ENCODE measurements around the gene KCNMA1. TPM values are rescaled to one million over a fixed set of nuclear protein-coding genes. Genes with fewer than 3 reads are reported as not detected.
"Not testable (repeated sequence)": the region's sequence is repeated elsewhere in the genome, so short reads cannot be mapped to it uniquely, and the experiment has no call there.

Gene KCNMA1
- total RNA-seq, 4 donors from 2014 or later: 68.4 to 170 (median 119) TPM

DNA sequence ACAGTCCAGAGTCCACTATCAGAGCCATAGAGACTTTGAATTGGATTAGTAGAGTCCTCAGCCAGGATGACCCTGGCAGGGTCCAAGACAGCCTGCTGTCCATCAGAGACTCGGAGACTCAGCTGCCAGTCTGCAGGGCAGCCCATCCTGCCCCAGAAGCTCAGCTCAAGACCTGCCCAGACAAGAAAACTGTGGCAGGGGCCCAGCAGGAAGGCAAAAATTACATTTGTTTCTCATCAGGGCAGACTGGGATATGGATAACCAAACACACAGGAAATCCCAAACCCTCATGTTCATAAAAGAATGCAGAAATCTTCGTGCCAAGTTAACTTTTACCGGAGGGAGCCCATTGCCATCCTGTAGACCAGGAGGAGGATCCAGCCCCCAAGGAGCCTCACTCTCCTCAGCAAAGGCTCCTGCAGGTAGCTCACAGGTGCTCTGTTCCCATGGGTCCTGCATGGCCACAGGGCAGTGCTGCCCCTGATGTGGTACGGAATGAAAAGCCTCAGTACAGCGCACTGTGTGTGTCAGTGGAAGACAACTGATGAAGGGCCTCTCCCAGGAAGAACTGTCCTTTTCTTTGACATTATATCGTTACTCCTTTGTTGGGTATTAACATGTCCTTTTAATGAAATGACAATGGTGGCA lies 222.2 kb downstream of the KCNMA1 start:
- intact Hi-C loops (cut with DNase I; ENCODE audit: low total_unique reads) (no loop called here), in situ Hi-C loops (cut with MboI; ENCODE audit: low pct_ligation_motif_present in 1 of 4, low pct_unique_long_range_greater_than_20kb in 1 of 4, low sequenced_read_pairs in 3 of 4) (loop anchor here in 1 of 4 donors (25.0 kb wide), 1 partner anchor 222 kb away; the partner anchor contains the start of gene KCNMA1)
- Histone ChIP-seq H3K27me3 (no peaks in the 10 kb centered on the region), H3K9me3 (no peaks in the 10 kb centered on the region), H3K4me1 (peaks cover 14 to 33% (median 30%) of the 10 kb centered on the region in 4 donors), H3K36me3 (no peaks in the 10 kb centered on the region), H3K27ac (peak overlapping the region in 2 of 4 donors; percentile 67 to 74), H3K4me3 (no peak overlapping the region)
- TF ChIP-seq POLR2A (IDR thresholded peaks at IDR 0.05) (no peak), POLR2AphosphoS5 (IDR thresholded peaks at IDR 0.05) (no peak), EP300 (IDR thresholded peaks at IDR 0.05; ENCODE audit: low read depth) (no peak)
- TF ChIP-seq, protein P1, sequence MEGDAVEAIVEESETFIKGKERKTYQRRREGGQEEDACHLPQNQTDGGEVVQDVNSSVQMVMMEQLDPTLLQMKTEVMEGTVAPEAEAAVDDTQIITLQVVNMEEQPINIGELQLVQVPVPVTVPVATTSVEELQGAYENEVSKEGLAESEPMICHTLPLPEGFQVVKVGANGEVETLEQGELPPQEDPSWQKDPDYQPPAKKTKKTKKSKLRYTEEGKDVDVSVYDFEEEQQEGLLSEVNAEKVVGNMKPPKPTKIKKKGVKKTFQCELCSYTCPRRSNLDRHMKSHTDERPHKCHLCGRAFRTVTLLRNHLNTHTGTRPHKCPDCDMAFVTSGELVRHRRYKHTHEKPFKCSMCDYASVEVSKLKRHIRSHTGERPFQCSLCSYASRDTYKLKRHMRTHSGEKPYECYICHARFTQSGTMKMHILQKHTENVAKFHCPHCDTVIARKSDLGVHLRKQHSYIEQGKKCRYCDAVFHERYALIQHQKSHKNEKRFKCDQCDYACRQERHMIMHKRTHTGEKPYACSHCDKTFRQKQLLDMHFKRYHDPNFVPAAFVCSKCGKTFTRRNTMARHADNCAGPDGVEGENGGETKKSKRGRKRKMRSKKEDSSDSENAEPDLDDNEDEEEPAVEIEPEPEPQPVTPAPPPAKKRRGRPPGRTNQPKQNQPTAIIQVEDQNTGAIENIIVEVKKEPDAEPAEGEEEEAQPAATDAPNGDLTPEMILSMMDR (IDR thresholded peaks at IDR 0.05): no peak
- 86% methylated on average over 6 of the region's 6 CpGs; no CpG with 5 or more reads in 1 of the 2 donors for WGBS, 2 donors (ENCODE audit: low coverage in 1 of 2)
- no peak for DNase-seq

- DNase-seq: no peak
- H3K4me3 ChIP-seq: no peak overlapping the region
- no peaks in the 10 kb centered on the region for H3K27me3 ChIP-seq
- no peaks in the 10 kb centered on the region for H3K36me3 ChIP-seq
- no peak for TF ChIP-seq POLR2A (IDR thresholded peaks at IDR 0.05)
- TF ChIP-seq, protein P1 (IDR thresholded peaks at IDR 0.05): no peak
- no peak for TF ChIP-seq EP300 (IDR thresholded peaks at IDR 0.05; ENCODE audit: low read depth)
- TF ChIP-seq POLR2AphosphoS5 (IDR thresholded peaks at IDR 0.05): no peak
- in situ Hi-C loops (cut with MboI; ENCODE audit: low pct_ligation_motif_present in 1 of 4, low pct_unique_long_range_greater_than_20kb in 1 of 4, low sequenced_read_pairs in 3 of 4): loop anchor here in 1 of 4 donors (25.0 kb wide), 1 partner anchor 224 kb away; the partner anchor contains the start of gene KCNMA1
- 86% methylated on average over 7 of the region's 7 CpGs; no CpG with 5 or more reads in 1 of the 2 donors for WGBS, 2 donors (ENCODE audit: low coverage in 1 of 2)
- peaks cover 31 to 43% (median 42%) of the 10 kb centered on the region in 4 donors for H3K4me1 ChIP-seq
- H3K27ac ChIP-seq: peak overlapping the region in 2 of 4 donors; percentile 6 to 8
- intact Hi-C loops (cut with DNase I; ENCODE audit: low total_unique reads): no loop called here
- no peaks in the 10 kb centered on the region for H3K9me3 ChIP-seq
Observed at GRCh38 chr10:77413231-77413630, 224.4 kb downstream of the KCNMA1 start.

DNA sequence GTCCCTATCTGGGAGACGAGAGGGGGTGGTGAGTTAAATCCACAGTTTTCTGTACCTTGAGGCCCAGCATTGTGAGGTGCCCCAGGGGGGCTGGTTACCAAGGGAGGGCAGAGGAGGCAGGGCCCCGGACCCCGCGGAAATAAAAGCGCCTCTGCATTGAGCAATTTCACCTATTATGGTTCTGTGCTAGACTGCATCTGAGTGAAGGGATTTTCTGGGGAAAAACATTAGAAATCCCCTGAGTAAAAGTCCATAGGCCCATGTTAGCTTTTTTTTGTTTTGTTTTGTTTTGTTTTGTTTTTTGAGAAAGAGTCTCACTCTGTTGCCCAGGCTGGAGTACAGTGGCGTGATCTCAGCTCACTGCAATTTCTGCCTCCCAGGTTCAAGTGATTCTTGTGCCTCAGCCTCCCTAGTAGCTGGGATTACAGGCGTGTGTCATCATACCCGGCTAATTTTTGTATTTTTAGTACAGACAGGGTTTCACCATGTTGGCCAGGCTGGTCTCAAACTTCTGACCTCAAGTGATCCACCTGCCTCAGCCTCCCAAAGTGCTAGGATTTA lies 225.0 kb downstream of the KCNMA1 start:
- H3K36me3 ChIP-seq: not testable (repeated sequence)

DNA sequence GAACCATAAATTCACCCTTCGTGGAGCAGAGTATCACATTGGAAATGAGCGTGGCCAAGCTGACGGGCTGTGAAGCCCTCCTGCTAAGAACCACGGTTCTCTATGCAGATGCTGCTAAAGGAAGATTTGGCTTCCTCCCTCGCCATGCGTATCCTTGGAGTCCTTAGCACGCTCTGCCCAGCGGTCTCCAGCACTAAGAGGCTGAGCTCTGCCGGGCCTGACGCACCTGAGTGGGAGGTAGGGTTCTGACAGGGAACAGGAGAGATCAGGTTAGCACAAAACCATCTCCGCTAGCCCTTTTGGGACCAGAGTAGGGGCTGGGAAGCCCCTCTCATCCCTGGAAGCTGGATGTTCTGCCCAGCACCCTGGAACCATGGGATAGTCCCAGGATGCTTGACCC lies 225.8 kb downstream of the KCNMA1 start:
- Histone ChIP-seq H3K4me3 (no peak overlapping the region), H3K27ac (peak overlapping the region in 3 of 4 donors; percentile 49 to 70 (median 68)), H3K36me3 (no peaks in the 10 kb centered on the region), H3K27me3 (no peaks in the 10 kb centered on the region), H3K4me1 (peaks cover 34 to 39% (median 38%) of the 10 kb centered on the region in 4 donors), H3K9me3 (no peaks in the 10 kb centered on the region)
- in situ Hi-C loops (cut with MboI; ENCODE audit: low pct_ligation_motif_present in 1 of 4, low pct_unique_long_range_greater_than_20kb in 1 of 4, low sequenced_read_pairs in 3 of 4) (loop anchor here in 1 of 4 donors (25.0 kb wide), 1 partner anchor 225 kb away; the partner anchor contains the start of gene KCNMA1), intact Hi-C loops (cut with DNase I; ENCODE audit: low total_unique reads) (no loop called here)
- no peak for TF ChIP-seq POLR2AphosphoS5 (IDR thresholded peaks at IDR 0.05)
- no peak for TF ChIP-seq EP300 (IDR thresholded peaks at IDR 0.05; ENCODE audit: low read depth)
- TF ChIP-seq POLR2A (IDR thresholded peaks at IDR 0.05): no peak
- TF ChIP-seq, protein P1 (IDR thresholded peaks at IDR 0.05): no peak
- 80 to 89% methylated on average over 1 to 11 of the region's 11 CpGs for WGBS, 2 donors (ENCODE audit: low coverage in 1 of 2)
- no peak for DNase-seq

More for the DNA sequence above, 225.0 kb downstream of the KCNMA1 start:
- DNase-seq; intact Hi-C loops (cut with DNase I; ENCODE audit: low total_unique reads); H3K27me3 ChIP-seq; H3K4me3 ChIP-seq; H3K9me3 ChIP-seq: not testable (repeated sequence)
- in situ Hi-C loops (cut with MboI; ENCODE audit: low pct_ligation_motif_present in 1 of 4, low pct_unique_long_range_greater_than_20kb in 1 of 4, low sequenced_read_pairs in 3 of 4): loop anchor here in 1 of 4 donors (25.0 kb wide), 1 partner anchor 225 kb away; the partner anchor contains the start of gene KCNMA1
- WGBS, 2 donors (ENCODE audit: low coverage in 1 of 2): 80 to 90% methylated on average over 3 to 8 of the region's 8 CpGs
- Histone ChIP-seq H3K4me1 (peaks cover 29 to 41% (median 40%) of the 10 kb centered on the region in 4 donors), H3K27ac (peak overlapping the region in 2 of 4 donors; percentile 68 to 70)
